ENCODE results near the gene DDX39B. TPM values are rescaled to one million over a fixed set of nuclear protein-coding genes. Genes with fewer than 3 reads are reported as not detected.
"Not testable (repeated sequence)": the region's sequence is repeated elsewhere in the genome, so short reads cannot be mapped to it uniquely, and the experiment has no call there.

Gene DDX39B
- total RNA-seq, 4 donors from 2014 or later, result 119 to 429 (median 282) TPM

DNA sequence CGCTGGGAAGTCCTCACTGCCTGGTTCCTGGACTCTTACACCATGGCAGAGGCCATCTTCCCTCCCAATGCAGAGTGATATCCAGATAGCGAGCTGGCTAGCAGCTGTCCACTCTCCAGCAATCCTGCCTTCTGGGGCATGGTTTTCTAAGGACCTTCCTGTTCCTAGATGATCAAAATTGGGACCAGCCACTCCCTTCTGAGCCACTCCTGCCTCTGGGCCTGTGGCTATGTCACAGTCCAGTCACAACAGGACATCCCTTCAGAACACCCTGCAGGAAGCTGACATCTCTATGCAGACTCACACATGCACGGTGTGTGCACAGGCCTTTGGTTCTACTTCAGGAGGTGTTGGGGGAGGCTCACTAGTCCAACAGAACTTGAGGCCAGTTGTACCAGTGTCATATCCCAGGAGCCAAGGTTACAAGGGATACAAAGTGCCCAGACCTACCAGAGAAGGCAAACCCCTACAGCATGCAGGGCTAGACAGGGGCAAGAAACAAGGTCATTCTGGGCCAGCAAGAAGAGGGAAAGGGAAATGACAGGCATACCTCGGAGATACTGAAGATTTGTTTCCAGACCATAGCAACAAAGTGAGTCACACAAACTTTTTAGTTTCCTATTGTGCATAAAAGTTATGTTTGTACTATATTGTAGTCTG lies 15.7 kb downstream of the DDX39B start:
- TF ChIP-seq, protein P1, sequence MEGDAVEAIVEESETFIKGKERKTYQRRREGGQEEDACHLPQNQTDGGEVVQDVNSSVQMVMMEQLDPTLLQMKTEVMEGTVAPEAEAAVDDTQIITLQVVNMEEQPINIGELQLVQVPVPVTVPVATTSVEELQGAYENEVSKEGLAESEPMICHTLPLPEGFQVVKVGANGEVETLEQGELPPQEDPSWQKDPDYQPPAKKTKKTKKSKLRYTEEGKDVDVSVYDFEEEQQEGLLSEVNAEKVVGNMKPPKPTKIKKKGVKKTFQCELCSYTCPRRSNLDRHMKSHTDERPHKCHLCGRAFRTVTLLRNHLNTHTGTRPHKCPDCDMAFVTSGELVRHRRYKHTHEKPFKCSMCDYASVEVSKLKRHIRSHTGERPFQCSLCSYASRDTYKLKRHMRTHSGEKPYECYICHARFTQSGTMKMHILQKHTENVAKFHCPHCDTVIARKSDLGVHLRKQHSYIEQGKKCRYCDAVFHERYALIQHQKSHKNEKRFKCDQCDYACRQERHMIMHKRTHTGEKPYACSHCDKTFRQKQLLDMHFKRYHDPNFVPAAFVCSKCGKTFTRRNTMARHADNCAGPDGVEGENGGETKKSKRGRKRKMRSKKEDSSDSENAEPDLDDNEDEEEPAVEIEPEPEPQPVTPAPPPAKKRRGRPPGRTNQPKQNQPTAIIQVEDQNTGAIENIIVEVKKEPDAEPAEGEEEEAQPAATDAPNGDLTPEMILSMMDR (IDR thresholded peaks at IDR 0.05), result no peak
- TF ChIP-seq POLR2A (IDR thresholded peaks at IDR 0.05), result no peak
- Histone ChIP-seq H3K36me3 (no peaks in the 10 kb centered on the region), H3K27ac (no peak overlapping the region), H3K27me3 (no peaks in the 10 kb centered on the region), H3K9me3 (no peaks in the 10 kb centered on the region), H3K4me1 (no peaks in the 10 kb centered on the region), H3K4me3 (no peak overlapping the region)
- no peak for DNase-seq
- intact Hi-C loops (cut with DNase I; ENCODE audit: low total_unique reads), result no loop called here

DNA sequence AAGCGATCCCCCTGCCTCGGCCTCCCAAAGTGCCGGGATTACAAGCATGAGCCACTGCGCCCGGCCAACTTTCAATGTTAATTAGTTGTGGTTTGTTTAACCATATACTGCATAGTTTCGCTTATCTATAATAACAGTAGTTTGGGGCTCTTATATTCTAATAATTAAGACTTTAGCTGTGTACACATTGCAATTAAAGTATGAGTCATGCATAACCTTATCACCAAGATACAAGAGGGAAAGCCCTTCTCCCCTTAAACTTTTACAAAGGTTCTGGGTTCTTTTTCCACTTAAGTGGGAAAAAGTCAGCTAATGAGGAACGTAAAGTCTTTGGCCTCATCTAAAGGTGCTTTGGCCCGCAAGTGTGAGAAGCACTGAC lies 16.3 kb downstream of the DDX39B start:
- Histone ChIP-seq H3K4me1 (no peaks in the 10 kb centered on the region), H3K36me3 (no peaks in the 10 kb centered on the region), H3K9me3 (no peaks in the 10 kb centered on the region), H3K27ac (no peak overlapping the region), H3K4me3 (no peak overlapping the region), H3K27me3 (no peaks in the 10 kb centered on the region)
- TF ChIP-seq, protein P1 (IDR thresholded peaks at IDR 0.05), result no peak
- no peak for TF ChIP-seq POLR2A (IDR thresholded peaks at IDR 0.05)
- no peak for DNase-seq
- intact Hi-C loops (cut with DNase I; ENCODE audit: low total_unique reads), result no loop called here

DNA sequence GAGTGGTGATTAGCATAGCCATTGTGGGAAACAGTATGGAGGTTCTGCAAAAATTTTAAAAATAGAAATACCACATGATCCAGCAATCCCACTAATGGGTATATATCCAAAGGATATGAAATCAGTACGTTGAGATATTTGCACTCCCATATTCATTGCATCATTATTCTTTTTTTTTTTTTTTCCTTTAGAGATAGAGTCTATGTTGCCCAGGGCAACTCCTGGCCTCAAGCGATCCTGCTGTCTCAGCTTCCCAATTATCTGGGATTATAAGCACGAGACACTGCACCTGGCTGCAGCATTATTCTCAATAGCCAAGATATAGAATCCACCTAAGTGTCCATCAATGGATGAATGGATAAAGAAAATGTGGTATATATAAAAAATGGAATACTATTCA lies 20.0 kb downstream of the DDX39B start:
- TF ChIP-seq, protein P1 (IDR thresholded peaks at IDR 0.05), result no peak
- no peak for TF ChIP-seq POLR2A (IDR thresholded peaks at IDR 0.05)
- intact Hi-C loops (cut with DNase I; ENCODE audit: low total_unique reads), result no loop called here
- H3K4me3 ChIP-seq, result no peak overlapping the region
- H3K36me3 ChIP-seq, result no peaks in the 10 kb centered on the region
- no peak for DNase-seq
- no peaks in the 10 kb centered on the region for H3K9me3 ChIP-seq
- no peaks in the 10 kb centered on the region for H3K4me1 ChIP-seq
- H3K27ac ChIP-seq, result no peak overlapping the region
- no peaks in the 10 kb centered on the region for H3K27me3 ChIP-seq

DNA sequence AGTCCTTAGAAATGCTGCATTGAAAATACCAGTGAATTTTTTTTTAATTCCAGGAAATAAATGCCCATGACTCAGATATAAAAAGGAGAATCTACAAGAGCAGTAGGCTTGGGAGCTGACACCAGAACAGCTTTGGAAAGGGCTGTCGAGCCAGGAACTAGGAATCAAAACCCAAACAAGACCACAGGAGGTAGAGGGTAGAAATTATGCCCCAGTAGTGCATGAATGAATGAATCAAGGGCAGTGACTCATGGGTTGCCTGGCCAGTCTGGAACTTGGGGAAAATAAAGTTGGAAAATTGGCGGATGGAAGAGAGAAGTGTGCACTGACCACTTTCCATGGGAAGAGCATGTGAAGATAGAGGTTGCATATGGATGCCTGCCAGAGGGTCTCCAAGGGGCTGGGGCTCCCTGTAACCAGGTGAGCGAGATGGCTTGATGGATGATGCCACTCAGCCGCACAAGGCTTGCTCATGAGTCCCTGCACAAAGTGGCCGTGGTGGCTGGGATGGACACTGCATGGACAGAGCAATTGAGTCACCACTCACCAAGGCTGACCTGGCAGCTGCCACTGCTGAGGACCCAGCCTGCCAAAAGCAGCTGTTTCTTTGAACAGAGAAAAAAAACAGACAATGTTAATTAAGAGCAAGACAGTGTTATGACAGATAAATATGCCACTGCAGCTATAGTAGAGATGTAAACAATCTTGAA lies 28.2 kb downstream of the DDX39B start:
- Histone ChIP-seq H3K4me1 (no peaks in the 10 kb centered on the region), H3K27ac (no peak overlapping the region), H3K27me3 (no peaks in the 10 kb centered on the region), H3K4me3 (no peak overlapping the region), H3K9me3 (no peaks in the 10 kb centered on the region), H3K36me3 (no peaks in the 10 kb centered on the region)
- no peak for TF ChIP-seq POLR2A (IDR thresholded peaks at IDR 0.05)
- TF ChIP-seq, protein P1 (IDR thresholded peaks at IDR 0.05), result no peak
- DNase-seq, result no peak
- intact Hi-C loops (cut with DNase I; ENCODE audit: low total_unique reads), result no loop called here

DNA sequence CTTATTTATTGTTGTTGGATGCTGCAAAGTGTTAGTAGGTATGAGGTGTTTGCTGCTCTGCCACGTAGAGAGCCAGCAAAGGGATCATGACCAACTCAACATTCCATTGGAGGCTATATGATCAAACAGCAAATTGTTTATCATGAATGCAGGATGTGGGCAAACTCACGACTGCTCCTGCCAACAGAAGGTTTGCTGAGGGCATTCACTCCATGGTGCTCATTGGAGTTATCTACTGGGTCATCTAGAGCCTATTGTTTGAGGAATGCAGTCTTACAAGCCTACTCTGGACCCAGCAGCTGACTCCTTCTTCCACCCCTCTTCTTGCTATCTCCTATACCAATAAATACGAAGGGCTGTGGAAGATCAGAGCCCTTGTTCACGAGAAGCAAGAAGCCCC lies 31.8 kb downstream of the DDX39B start:
- intact Hi-C loops (cut with DNase I; ENCODE audit: low total_unique reads), result no loop called here
- Histone ChIP-seq H3K36me3 (no peaks in the 10 kb centered on the region), H3K4me1 (no peaks in the 10 kb centered on the region), H3K27me3 (no peaks in the 10 kb centered on the region), H3K9me3 (no peaks in the 10 kb centered on the region), H3K27ac (no peak overlapping the region), H3K4me3 (no peak overlapping the region)
- TF ChIP-seq POLR2A (IDR thresholded peaks at IDR 0.05), result no peak
- TF ChIP-seq, protein P1 (IDR thresholded peaks at IDR 0.05), result no peak
- no peak for DNase-seq

DNA sequence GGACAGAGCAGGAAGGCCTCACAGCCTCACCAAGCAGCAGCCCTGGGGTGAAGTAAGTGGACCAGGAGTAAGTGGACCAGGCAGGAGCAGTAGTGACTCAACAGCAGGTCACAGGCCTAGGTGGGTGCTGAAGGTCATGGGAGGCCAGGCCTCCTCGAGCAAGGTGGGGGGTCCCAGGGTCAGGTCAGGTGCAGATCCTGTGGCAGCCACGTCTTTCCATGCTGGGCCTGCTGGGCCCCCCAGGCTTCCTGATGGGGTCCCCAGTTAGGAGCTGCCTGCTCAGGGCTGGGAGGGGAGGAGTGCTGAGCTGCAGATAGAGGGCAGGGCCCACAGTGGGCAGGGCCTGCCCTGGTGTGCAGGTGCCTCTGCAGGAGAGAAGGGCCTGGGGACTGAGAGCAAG lies 32.8 kb downstream of the DDX39B start:
- H3K4me3 ChIP-seq; H3K4me1 ChIP-seq; H3K27ac ChIP-seq; H3K27me3 ChIP-seq; H3K9me3 ChIP-seq; H3K36me3 ChIP-seq; DNase-seq; intact Hi-C loops (cut with DNase I; ENCODE audit: low total_unique reads): not testable (repeated sequence)
